Measurements from ENCODE around the gene RUNX1. TPM values are rescaled to one million over a fixed set of nuclear protein-coding genes. Genes with fewer than 3 reads are reported as not detected.

RUNX1 gene
- total and polyA plus RNA-seq, 2 of the 13 experiments (the other 11 are each of a cell fraction or from before 2014, with no cell fraction given), result 5.4 to 6.4 TPM

- CTCF ChIA-PET (ENCODE audit: low intra/inter-chr PET ratio, low total read pairs), result interaction anchor here (1.6 kb wide), 1 partner anchor 66 kb away, joined by 4 read pairs; no protein-coding TSS in a partner anchor
These were observed 237.7 kb downstream of the RUNX1 start for GRCh38 chr21:34811368-34811767.

DNA sequence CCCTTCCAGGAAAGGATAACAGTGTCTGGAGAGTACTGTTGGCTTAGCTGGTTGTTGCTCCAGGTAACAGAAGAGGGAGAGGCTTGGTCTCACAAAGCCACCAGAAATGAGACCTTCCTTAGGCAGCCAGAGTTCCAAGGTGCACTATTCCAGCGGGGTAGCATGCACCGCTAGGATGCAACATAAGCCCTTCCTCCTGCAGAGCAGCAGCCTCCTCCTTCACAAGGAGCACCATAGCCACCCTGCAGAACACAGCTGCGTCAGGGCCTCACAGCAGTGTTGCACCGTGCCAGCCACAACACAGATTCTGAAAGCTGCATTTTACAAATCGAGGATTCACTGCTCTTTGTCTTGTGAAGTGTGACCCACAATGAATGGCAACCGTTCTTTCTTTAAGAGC, 238.3 kb downstream of the RUNX1 start:
- Histone ChIP-seq H3K27me3 (ENCODE audit: control insufficient read depth in 1 of 2, insufficient read depth in 2 of 2, low read length in 2 of 2) (no peaks in the 10 kb centered on the region), H3K36me3 (replicated peaks in 1 of 2; ENCODE audit: control insufficient read depth in 1 of 2, insufficient read depth in 2 of 2, low read length in 2 of 2) (peaks cover 12 to 47% of the 10 kb centered on the region in 2 experiments; a peak in 4 of 5 replicates), H3K79me2 (ENCODE audit: insufficient read depth, low read length) (no peaks in the 10 kb centered on the region), H3K4me3 (replicated peaks in 1 of 3; ENCODE audit: insufficient read depth in 1 of 3, low read depth in 2 of 3, low read length in 3 of 3) (no peak overlapping the region), H2AFZ (ENCODE audit: low read length) (no peak overlapping the region), H4K20me1 (ENCODE audit: insufficient read depth, low read length) (no peaks in the 10 kb centered on the region), H3K9ac (ENCODE audit: insufficient read depth, low read depth, low read length) (no peak overlapping the region), H3K9me3 (ENCODE audit: low read length) (peaks cover 9% of the 10 kb centered on the region), H3K27ac (ENCODE audit: extremely low read length, insufficient read depth, low read length) (no peak overlapping the region), H3K4me1 (ENCODE audit: insufficient read depth, low read length) (peaks cover 60% of the 10 kb centered on the region), H3K4me2 (ENCODE audit: low read depth, low read length) (no peak overlapping the region)
- WGBS (ENCODE audit: low lambda C conversion rate), result 100% methylated on average over 3 of the region's 6 CpGs
- FAIRE-seq, result no peak
- TF ChIP-seq, protein P1, sequence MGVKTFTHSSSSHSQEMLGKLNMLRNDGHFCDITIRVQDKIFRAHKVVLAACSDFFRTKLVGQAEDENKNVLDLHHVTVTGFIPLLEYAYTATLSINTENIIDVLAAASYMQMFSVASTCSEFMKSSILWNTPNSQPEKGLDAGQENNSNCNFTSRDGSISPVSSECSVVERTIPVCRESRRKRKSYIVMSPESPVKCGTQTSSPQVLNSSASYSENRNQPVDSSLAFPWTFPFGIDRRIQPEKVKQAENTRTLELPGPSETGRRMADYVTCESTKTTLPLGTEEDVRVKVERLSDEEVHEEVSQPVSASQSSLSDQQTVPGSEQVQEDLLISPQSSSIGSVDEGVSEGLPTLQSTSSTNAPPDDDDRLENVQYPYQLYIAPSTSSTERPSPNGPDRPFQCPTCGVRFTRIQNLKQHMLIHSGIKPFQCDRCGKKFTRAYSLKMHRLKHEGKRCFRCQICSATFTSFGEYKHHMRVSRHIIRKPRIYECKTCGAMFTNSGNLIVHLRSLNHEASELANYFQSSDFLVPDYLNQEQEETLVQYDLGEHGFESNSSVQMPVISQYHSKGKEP (CRISPR knock-in tag; IDR thresholded peaks at IDR 0.05), result no peak
- no peak for TF ChIP-seq TARDBP (CRISPR knock-in tag; IDR thresholded peaks at IDR 0.05)
- DNase-seq (ENCODE audit: low spot score), result no peak
- CTCF ChIA-PET (ENCODE audit: low intra/inter-chr PET ratio, low total read pairs), result no interaction called here
- BruUV-seq (replicated peaks), result no TSS peak
- ATAC-seq, result no peak
- intact Hi-C loops (cut with micrococcal nuclease; ENCODE audit: unreplicated experiment), result no loop called here
- POLR2A ChIA-PET, result interaction anchor here (2.1 kb wide), 1 partner anchor 66 kb away, joined by 6 read pairs; no protein-coding TSS in a partner anchor
- in situ Hi-C loops (cut with HindIII; ENCODE audit: extremely low pct_ligation_motif_present, low pct_unique_long_range_greater_than_20kb), result no loop called here

More at GRCh38 chr21:34811368-34811767, 237.7 kb downstream of the RUNX1 start:
- intact Hi-C loops (cut with micrococcal nuclease; ENCODE audit: unreplicated experiment) (no loop called here), in situ Hi-C loops (cut with HindIII; ENCODE audit: extremely low pct_ligation_motif_present, low pct_unique_long_range_greater_than_20kb) (no loop called here)
- H4K20me1 ChIP-seq (ENCODE audit: insufficient read depth, low read length), result no peaks in the 10 kb centered on the region
- no peak overlapping the region for H3K4me2 ChIP-seq (ENCODE audit: low read depth, low read length)
- DNase-seq (ENCODE audit: low spot score) (no peak), FAIRE-seq (no peak), ATAC-seq (no peak)
- peaks cover 13 to 45% of the 10 kb centered on the region in 2 experiments; a peak in 4 of 5 replicates for H3K36me3 ChIP-seq (replicated peaks in 1 of 2; ENCODE audit: control insufficient read depth in 1 of 2, insufficient read depth in 2 of 2, low read length in 2 of 2)
- TF ChIP-seq REPIN1 (CRISPR knock-in tag; IDR thresholded peaks at IDR 0.05; ENCODE audit: borderline replicate concordance, low read depth), result no peak
- H3K4me3 ChIP-seq (replicated peaks in 1 of 3; ENCODE audit: insufficient read depth in 1 of 3, low read depth in 2 of 3, low read length in 3 of 3), result no peak overlapping the region
- peaks cover 65% of the 10 kb centered on the region for H3K4me1 ChIP-seq (ENCODE audit: insufficient read depth, low read length)
- no TSS peak for BruUV-seq (replicated peaks)
- no peak overlapping the region for H3K27ac ChIP-seq (ENCODE audit: extremely low read length, insufficient read depth, low read length)
- no peaks in the 10 kb centered on the region for H3K27me3 ChIP-seq (ENCODE audit: control insufficient read depth in 1 of 2, insufficient read depth in 2 of 2, low read length in 2 of 2)
- no peak overlapping the region for H3K9ac ChIP-seq (ENCODE audit: insufficient read depth, low read depth, low read length)
- H2AFZ ChIP-seq (ENCODE audit: low read length), result no peak overlapping the region
- WGBS (ENCODE audit: low lambda C conversion rate), result 90% methylated on average over 4 of the region's 4 CpGs
- peaks cover 6% of the 10 kb centered on the region for H3K9me3 ChIP-seq (ENCODE audit: low read length)
- no peaks in the 10 kb centered on the region for H3K79me2 ChIP-seq (ENCODE audit: insufficient read depth, low read length)
- POLR2A ChIA-PET, result interaction anchor here (1.8 to 2.1 kb wide), 2 partner anchors 16 to 66 kb away, joined by 6 read pairs; no protein-coding TSS in a partner anchor

All from HepG2 (cell line).